HG03060 (cell line): ENCODE data around the gene SMCHD1.
"Not testable (repeated sequence)": the region's sequence is repeated elsewhere in the genome, so short reads cannot be mapped to it uniquely, and the experiment has no call there.

Experiments used
- ATAC-seq: cut with Tn5 transposase; IDR thresholded peaks from one replicate; pipeline ENCODE4 v1.9.1; 2021; ENCODE audit warnings: low read depth, moderate number of reproducible peaks; ENCODE audit not compliant: unreplicated experiment

SMCHD1 gene

GRCh38 chr18:2715990-2716389 is 60.5 kb downstream of the SMCHD1 start:
- ATAC-seq = no peak

- ATAC-seq = no peak
These were observed 61.1 kb downstream of the SMCHD1 start for GRCh38 chr18:2716394-2717326.

GRCh38 chr18:2717407-2717806 is 61.9 kb downstream of the SMCHD1 start:
- no peak for ATAC-seq

- no peak for ATAC-seq
These were observed 63.5 kb downstream of the SMCHD1 start for GRCh38 chr18:2719040-2719439.

- no peak for ATAC-seq
These were observed 67.7 kb downstream of the SMCHD1 start for GRCh38 chr18:2723207-2723606.

GRCh38 chr18:2729757-2730156 is 74.2 kb downstream of the SMCHD1 start:
- ATAC-seq = no peak

- ATAC-seq = no peak
These were observed 81.3 kb downstream of the SMCHD1 start for GRCh38 chr18:2736823-2737222.

GRCh38 chr18:2740082-2740481 is 84.6 kb downstream of the SMCHD1 start:
- not testable (repeated sequence) for ATAC-seq

GRCh38 chr18:2746274-2746673 is 90.7 kb downstream of the SMCHD1 start:
- ATAC-seq = no peak

- ATAC-seq = no peak
These were observed 102.8 kb downstream of the SMCHD1 start for GRCh38 chr18:2758309-2758708.

GRCh38 chr18:2774669-2775068 is 119.1 kb downstream of the SMCHD1 start:
- ATAC-seq = no peak

GRCh38 chr18:2776601-2777000 is 121.1 kb downstream of the SMCHD1 start:
- ATAC-seq = no peak

- no peak for ATAC-seq
These were observed 121.7 kb downstream of the SMCHD1 start for GRCh38 chr18:2777241-2777640.

GRCh38 chr18:2780750-2781149 is 125.2 kb downstream of the SMCHD1 start:
- ATAC-seq = no peak

- ATAC-seq = no peak
These were observed 131.7 kb downstream of the SMCHD1 start for GRCh38 chr18:2787225-2787624.

GRCh38 chr18:2792395-2792794 is 136.9 kb downstream of the SMCHD1 start:
- no peak for ATAC-seq

- no peak for ATAC-seq
These were observed 138.6 kb downstream of the SMCHD1 start for GRCh38 chr18:2794159-2794558.

- no peak for ATAC-seq
These were observed 142.4 kb downstream of the SMCHD1 start for GRCh38 chr18:2797951-2798350.

GRCh38 chr18:2799369-2799768 is 143.8 kb downstream of the SMCHD1 start:
- no peak for ATAC-seq

GRCh38 chr18:2805970-2806943 is 150.7 kb downstream of the SMCHD1 start:
- ATAC-seq = no peak

GRCh38 chr18:2808640-2809039 is 153.1 kb downstream of the SMCHD1 start:
- ATAC-seq = not testable (repeated sequence)
